AG09319 (cell line): ENCODE measurements around the gene CYP26A1.

Experiments
- DNase-seq: peaks from one replicate; pipeline ENCODE4 v3.0.0-alpha.2; 2010; ENCODE audit warnings: low read depth; ENCODE audit errors: extremely low read depth
- TF ChIP-seq, protein P1 (sequence below): IDR thresholded peaks from 2 replicates; pipeline ENCODE4 v1.5.1; 2011; ENCODE audit warnings: low read depth, mild to moderate bottlenecking, inconsistent platforms, low read length, moderate library complexity

CYP26A1 gene

DNA sequence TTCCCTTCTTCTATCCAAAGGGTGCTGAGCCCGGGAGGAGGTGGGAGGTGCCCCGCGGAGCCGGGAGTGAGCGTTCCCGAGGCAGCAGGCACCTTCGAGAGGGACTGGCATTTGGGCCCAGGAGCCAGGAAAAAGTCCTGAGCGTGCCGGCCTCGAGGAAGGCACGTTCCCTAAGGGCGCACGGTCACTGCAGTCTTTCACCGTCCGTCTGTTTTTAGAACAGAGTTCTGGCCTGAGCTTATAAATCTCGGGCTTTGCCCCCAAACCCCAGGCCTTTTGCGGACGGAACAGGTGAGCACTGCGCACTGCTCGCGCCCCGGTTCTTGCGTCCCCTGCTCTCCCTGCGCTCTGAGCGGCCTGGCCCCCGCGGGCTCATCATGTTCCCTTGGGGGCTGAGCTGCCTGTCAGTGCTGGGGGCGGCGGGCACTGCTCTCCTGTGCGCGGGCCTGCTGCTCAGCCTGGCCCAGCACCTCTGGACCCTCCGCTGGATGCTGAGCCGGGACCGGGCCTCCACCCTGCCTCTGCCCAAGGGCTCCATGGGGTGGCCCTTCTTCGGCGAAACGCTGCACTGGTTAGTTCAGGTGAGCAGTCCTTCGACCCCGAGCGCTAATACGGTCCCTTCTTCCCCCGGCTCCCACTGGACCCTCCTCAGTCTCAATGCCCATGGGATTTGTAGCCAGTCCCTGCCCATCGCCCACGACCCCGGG, 12.7 kb upstream of the CYP26A1 start:
- no peak for DNase-seq
- TF ChIP-seq, protein P1, sequence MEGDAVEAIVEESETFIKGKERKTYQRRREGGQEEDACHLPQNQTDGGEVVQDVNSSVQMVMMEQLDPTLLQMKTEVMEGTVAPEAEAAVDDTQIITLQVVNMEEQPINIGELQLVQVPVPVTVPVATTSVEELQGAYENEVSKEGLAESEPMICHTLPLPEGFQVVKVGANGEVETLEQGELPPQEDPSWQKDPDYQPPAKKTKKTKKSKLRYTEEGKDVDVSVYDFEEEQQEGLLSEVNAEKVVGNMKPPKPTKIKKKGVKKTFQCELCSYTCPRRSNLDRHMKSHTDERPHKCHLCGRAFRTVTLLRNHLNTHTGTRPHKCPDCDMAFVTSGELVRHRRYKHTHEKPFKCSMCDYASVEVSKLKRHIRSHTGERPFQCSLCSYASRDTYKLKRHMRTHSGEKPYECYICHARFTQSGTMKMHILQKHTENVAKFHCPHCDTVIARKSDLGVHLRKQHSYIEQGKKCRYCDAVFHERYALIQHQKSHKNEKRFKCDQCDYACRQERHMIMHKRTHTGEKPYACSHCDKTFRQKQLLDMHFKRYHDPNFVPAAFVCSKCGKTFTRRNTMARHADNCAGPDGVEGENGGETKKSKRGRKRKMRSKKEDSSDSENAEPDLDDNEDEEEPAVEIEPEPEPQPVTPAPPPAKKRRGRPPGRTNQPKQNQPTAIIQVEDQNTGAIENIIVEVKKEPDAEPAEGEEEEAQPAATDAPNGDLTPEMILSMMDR, result no peak

DNA sequence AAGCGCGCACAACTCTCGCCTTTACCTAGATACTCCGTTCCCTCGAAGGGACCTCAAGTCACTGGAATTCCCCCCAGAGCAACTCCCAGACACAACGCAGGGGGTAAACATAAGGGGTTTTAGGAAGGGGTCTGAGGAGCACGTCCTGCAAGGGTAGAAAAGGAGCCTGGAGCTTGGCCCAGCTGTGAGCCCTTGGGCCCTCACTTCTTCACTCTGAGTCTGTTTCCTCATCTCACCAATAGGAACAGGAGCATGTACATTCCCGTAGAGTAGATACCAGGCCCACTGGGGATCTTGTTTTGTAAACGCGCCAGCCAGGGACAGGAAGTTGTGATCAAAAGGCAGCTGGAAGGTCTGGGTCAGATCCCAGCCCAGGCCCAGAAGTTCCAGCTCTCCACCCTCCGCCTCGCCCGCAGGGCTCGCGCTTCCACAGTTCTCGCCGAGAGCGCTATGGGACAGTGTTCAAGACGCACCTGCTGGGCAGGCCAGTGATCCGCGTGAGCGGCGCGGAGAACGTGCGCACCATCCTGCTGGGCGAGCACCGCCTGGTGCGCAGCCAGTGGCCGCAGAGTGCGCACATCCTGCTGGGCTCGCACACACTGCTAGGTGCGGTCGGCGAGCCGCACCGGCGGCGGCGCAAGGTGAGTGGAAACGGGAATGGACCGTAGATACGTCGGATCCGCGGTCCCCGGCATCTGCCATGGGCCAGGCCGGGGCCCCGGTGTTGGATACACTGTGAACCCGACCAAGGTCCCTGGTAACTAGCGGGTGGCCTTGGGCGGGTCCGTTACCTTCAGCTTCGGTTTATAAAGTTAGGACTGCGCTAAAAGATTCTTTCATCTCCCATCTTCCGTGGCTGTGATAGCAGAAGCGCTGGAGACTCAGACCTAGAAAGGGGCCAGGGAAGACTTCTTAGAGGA, 11.8 kb upstream of the CYP26A1 start:
- TF ChIP-seq, protein P1, result no peak
- DNase-seq, result no peak

DNA sequence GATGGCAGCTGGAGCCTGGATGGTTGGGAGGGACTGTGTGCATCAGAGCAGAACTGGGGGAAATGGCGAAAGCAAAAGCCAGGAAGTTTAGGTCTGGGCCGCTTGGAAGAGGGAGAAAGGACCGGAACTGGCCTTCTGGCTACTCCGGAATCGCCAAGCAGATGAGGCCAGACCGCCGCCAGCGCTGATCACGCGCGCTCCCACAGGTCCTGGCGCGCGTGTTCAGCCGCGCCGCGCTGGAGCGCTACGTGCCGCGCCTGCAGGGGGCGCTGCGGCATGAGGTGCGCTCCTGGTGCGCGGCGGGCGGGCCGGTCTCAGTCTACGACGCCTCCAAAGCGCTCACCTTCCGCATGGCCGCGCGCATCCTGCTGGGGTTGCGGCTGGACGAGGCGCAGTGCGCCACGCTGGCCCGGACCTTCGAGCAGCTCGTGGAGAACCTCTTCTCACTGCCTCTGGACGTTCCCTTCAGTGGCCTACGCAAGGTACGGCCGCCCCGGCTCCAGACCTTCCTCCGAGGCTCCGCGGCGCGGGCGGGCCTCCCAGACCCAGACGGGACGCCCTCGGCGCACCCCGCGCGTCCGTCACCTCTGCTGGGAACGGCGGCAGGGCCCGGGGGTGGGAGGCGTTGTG, 11.1 kb upstream of the CYP26A1 start:
- TF ChIP-seq, protein P1, result peak; percentile 29
- DNase-seq, result no peak

DNA sequence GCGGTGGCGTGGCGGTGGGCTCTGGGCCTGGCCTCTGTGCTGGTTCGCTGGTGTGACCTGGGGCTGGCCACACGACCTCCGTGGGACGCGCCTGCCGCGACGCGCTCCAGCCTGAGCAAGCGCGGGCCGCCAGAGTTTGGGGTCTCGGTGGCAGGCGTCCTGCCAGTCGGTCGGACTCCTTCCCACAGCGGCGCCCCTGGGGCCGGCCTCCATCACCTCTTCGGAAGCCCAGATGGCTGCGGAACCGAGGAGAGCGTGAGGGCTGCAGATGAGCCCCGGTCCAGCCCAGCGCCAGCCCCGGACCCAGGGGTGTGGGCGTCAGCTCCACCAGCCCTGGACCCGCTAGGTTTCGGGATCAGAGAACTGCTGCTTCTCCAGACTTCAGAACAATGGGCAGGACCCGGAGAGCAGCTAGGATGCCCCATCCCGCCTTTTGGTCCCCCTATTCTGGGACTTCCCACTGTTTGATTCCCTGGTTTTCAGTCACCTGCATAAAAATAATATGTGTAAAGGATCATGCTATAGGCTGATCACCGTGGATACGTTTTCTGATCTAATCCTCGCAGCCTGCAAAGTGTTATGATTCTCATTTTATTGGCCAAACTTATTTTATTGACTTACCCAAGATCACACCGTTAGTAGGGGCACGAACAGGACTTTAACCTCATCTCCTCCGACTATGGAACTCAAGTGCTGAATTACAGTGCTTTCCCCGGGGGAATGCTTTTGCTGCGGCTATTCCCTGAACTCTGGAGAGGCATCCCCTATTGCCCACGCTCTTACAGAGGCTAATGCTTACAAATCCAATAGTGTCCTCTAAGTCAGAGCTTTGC, 10.3 kb upstream of the CYP26A1 start:
- TF ChIP-seq, protein P1, result no peak
- DNase-seq, result no peak

DNA sequence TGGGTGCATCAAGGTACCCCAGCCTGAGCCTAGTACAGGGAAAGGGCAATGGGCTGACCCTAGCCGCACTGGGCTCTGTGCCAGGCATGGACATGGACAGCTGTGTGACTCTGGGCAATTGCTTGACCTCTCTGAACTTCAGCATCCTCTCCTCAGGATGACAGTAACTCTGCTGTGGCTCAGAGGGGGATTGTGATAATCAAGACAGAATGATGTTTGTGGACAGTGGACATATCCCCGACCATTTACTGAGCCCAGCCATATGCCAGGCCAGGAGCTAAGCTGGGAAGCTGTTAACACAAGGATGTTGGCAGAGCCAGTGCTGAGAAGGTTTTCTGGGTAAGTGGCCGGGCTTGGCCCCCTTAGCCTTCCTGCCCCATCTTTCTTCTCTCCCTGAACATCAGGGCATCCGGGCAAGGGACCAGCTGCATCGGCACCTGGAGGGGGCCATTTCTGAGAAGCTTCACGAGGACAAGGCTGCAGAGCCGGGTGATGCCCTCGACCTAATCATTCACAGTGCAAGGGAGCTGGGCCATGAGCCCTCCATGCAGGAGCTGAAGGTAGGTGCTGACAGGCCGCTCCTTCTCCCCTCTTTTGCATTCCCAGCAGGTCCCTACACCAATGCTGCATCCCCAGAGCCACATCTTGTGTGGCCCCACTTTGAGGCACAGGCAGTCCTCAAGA, 9.6 kb upstream of the CYP26A1 start:
- TF ChIP-seq, protein P1, result no peak
- DNase-seq, result no peak

DNA sequence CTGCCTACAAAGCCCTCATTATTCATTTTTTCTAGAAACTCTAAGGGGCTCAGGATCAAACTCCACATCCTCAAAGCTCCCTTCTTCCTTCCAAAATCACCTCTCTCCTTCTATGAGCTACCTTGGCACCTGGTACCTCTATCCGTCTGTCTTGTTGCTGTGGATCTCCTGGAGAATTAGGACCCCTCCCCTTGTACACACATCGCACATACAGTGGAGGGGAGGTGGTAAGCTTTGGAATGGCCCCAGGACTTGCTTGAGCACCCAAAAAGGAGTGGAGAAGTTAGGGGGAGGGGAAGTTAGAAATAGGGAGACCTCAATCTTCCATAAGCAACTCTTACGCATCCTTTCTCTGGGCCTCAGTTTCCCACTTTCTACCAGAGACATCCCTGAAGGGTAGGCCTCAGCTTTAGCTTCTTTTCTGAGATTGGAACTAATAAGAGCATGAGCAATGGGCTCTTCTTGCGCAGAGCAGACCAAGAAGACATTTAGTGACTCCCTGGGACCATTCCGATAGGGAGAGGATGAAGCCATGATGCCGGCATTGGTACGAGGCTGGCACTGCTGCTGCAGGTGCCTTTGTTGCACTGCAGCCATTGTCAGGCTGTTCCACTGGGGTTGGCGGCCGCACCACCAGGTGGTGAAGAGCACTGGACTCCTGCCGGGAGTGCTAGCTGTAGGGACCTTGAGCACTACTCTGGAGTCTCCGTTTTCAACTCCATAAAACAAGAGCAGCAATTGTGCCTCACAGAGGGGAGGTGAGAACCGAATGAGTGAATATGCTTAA, 8.6 kb upstream of the CYP26A1 start:
- TF ChIP-seq, protein P1, result no peak
- DNase-seq, result no peak
